ENCODE measurements around the gene BBS7.

Gene BBS7

GRCh38 chr4:121869841-121870822 is at the start of gene BBS7:
Gene BBS7 (minus strand): TSS chr4:121870474. CDS start chr4:121870313, 161 bp downstream.
- DNase-seq, result peak; percentile 97

- DNase-seq, result no peak
These were observed 43.4 kb upstream of the BBS7 start for GRCh38 chr4:121913667-121914066.

GRCh38 chr4:121908346-121908745 is 38.1 kb upstream of the BBS7 start:
- no peak for DNase-seq

GRCh38 chr4:121900132-121900983 is 30.1 kb upstream of the BBS7 start:
- peak; percentile 71 for DNase-seq

GRCh38 chr4:121898150-121898549 is 27.9 kb upstream of the BBS7 start:
- peak; percentile 34 for DNase-seq

- DNase-seq, result no peak
These were observed 17.9 kb upstream of the BBS7 start for GRCh38 chr4:121888134-121888533.

GRCh38 chr4:121885115-121885514 is 14.8 kb upstream of the BBS7 start:
- no peak for DNase-seq

- no peak for DNase-seq
These were observed 10.9 kb upstream of the BBS7 start for GRCh38 chr4:121881158-121881557.

GRCh38 chr4:121879135-121879534 is 8.9 kb upstream of the BBS7 start:
- DNase-seq, result no peak

GRCh38 chr4:121877041-121877773 is 6.9 kb upstream of the BBS7 start:
- DNase-seq, result no peak

- no peak for DNase-seq
These were observed 5.8 kb upstream of the BBS7 start for GRCh38 chr4:121876070-121876469.

- DNase-seq, result no peak
These were observed 5.4 kb upstream of the BBS7 start for GRCh38 chr4:121875652-121876051.

GRCh38 chr4:121873604-121874003 is 3.3 kb upstream of the BBS7 start:
- no peak for DNase-seq

GRCh38 chr4:121863799-121864198 is 6.5 kb downstream of the BBS7 start:
- DNase-seq, result no peak

- DNase-seq, result peak; percentile 21
These were observed 8.8 kb downstream of the BBS7 start for GRCh38 chr4:121861426-121861825.

- no peak for DNase-seq
These were observed 10.2 kb downstream of the BBS7 start for GRCh38 chr4:121860121-121860520.

GRCh38 chr4:121851354-121851753 is 18.9 kb downstream of the BBS7 start:
- no peak for DNase-seq

- DNase-seq, result no peak
These were observed 23.6 kb downstream of the BBS7 start for GRCh38 chr4:121846662-121847061.

GRCh38 chr4:121842862-121843261 is 27.4 kb downstream of the BBS7 start:
- no peak for DNase-seq

GRCh38 chr4:121838136-121838535 is 32.1 kb downstream of the BBS7 start:
- DNase-seq, result no peak

- no peak for DNase-seq
These were observed 40.8 kb downstream of the BBS7 start for GRCh38 chr4:121829511-121829910.

- peak; percentile 30 for DNase-seq
These were observed 42.4 kb downstream of the BBS7 start for GRCh38 chr4:121827853-121828252.

- no peak for DNase-seq
These were observed 45.3 kb downstream of the BBS7 start for GRCh38 chr4:121824950-121825349.
